Inflammatory macrophage treated with lipopolysaccharide for 1 hour (primary cell): ENCODE data around the gene MB21D2.

ENCODE experiments used
- DNase-seq, 2 donors: peaks; one replicate each; pipeline ENCODE4 v3.0.0-alpha.2; 2020 to 2022

MB21D2 gene

GRCh38 chr3:192830291-192831110 lies 87.2 kb downstream of the MB21D2 start:
- no peak for DNase-seq

GRCh38 chr3:192827863-192828594 lies 89.6 kb downstream of the MB21D2 start:
- no peak for DNase-seq

- DNase-seq: no peak
Observed at GRCh38 chr3:192827208-192827607, 90.4 kb downstream of the MB21D2 start.

- no peak for DNase-seq
Observed at GRCh38 chr3:192826214-192827006, 91.2 kb downstream of the MB21D2 start.

GRCh38 chr3:192825657-192826200 lies 91.9 kb downstream of the MB21D2 start:
- peak; percentile 74 to 88 for DNase-seq

- no peak for DNase-seq
Observed at GRCh38 chr3:192825216-192825615, 92.4 kb downstream of the MB21D2 start.

GRCh38 chr3:192824313-192824712 lies 93.3 kb downstream of the MB21D2 start:
- no peak for DNase-seq

GRCh38 chr3:192821161-192821560 lies 96.5 kb downstream of the MB21D2 start:
- DNase-seq: no peak

- DNase-seq: no peak
Observed at GRCh38 chr3:192820161-192820560, 97.5 kb downstream of the MB21D2 start.

GRCh38 chr3:192819001-192819569 lies 98.6 kb downstream of the MB21D2 start:
- DNase-seq: peak; percentile 66 to 87

- no peak for DNase-seq
Observed at GRCh38 chr3:192818126-192818525, 99.5 kb downstream of the MB21D2 start.

- DNase-seq: no peak
Observed at GRCh38 chr3:192817506-192817905, 100.2 kb downstream of the MB21D2 start.

GRCh38 chr3:192817053-192817452 lies 100.6 kb downstream of the MB21D2 start:
- DNase-seq: peak; percentile 62 to 94

- peak; percentile 44 to 85 for DNase-seq
Observed at GRCh38 chr3:192816351-192816750, 101.3 kb downstream of the MB21D2 start.

GRCh38 chr3:192812743-192813383 lies 104.8 kb downstream of the MB21D2 start:
- DNase-seq: peak; percentile 23 to 74

GRCh38 chr3:192805711-192806110 lies 111.9 kb downstream of the MB21D2 start:
- DNase-seq: no peak

- no peak for DNase-seq
Observed at GRCh38 chr3:192804502-192804901, 113.2 kb downstream of the MB21D2 start.

- DNase-seq: peak; percentile 17 to 25
Observed at GRCh38 chr3:192802957-192803899, 114.4 kb downstream of the MB21D2 start.

GRCh38 chr3:192801985-192802384 lies 115.7 kb downstream of the MB21D2 start:
- DNase-seq: no peak

GRCh38 chr3:192799721-192800120 lies 117.9 kb downstream of the MB21D2 start:
- no peak for DNase-seq

- no peak for DNase-seq
Observed at GRCh38 chr3:192795021-192795420, 122.6 kb downstream of the MB21D2 start.
